Sigmoid colon (tissue), 7 donors: Measurements from ENCODE around the gene MTG2. TPM values are rescaled to one million over a fixed set of nuclear protein-coding genes. Genes with fewer than 3 reads are reported as not detected.

Source experiments
- DNase-seq: peaks from one replicate; pipeline ENCODE4 v3.0.0-alpha.2; 2019
- H3K27ac ChIP-seq, 4 donors: fragments of 200-600 bp; sonication (generic); one replicate each; pipeline ENCODE4 v1.5.1; 2016 to 2019; ENCODE audit warnings: mild to moderate bottlenecking in 1 of 4
- H3K27me3 ChIP-seq, 3 donors: fragments of 200-600 bp; sonication (generic); one replicate each; pipeline ENCODE4 v1.5.1; 2019; ENCODE audit warnings: mild to moderate bottlenecking in 1 of 3
- H3K36me3 ChIP-seq, 4 donors: fragments of 200-600 bp; sonication (generic); one replicate each; pipeline ENCODE4 v1.5.1; 2016 to 2019
- H3K4me1 ChIP-seq, 4 donors: fragments of 200-600 bp; sonication (generic); one replicate each; pipeline ENCODE4 v1.5.1; 2017 to 2019
- H3K4me3 ChIP-seq, 4 donors: fragments of 200-600 bp; sonication (generic); one replicate each; pipeline ENCODE4 v1.5.1; 2017 to 2019; ENCODE audit warnings: mild to moderate bottlenecking in 2 of 4, moderate library complexity in 1 of 4
- H3K9me3 ChIP-seq, 4 donors: fragments of 200-600 bp in 3 of 4; sonication (generic) in 3 of 4; one replicate each; pipeline versions ENCODE4 v1.5.1 to v1.6.1; 2013 to 2019
- EP300 ChIP-seq, 4 donors: sonication (generic); formaldehyde crosslinking; IDR thresholded peaks; one replicate each; pipeline ENCODE4 v1.6.1; 2017; ENCODE audit warnings: antibody characterized with exemption in 4 of 4
- POLR2A ChIP-seq, 2 donors: fragments of 450-650 bp; IDR thresholded peaks; one replicate each; pipeline ENCODE4 v1.6.1; 2016; ENCODE audit warnings: antibody characterized with exemption in 2 of 2, mild to moderate bottlenecking in 2 of 2, moderate library complexity in 2 of 2
- POLR2AphosphoS5 ChIP-seq, 4 donors: sonication (generic); formaldehyde crosslinking; IDR thresholded peaks; one replicate each; pipeline ENCODE4 v1.6.1; 2017; ENCODE audit warnings: antibody characterized with exemption in 4 of 4
- WGBS, 2 donors: extraction: QIAGEN DNeasy Blood & Tissue Kit; methylation state at CpG; one replicate each; pipeline ENCODE4 v1.1.7; 2013; 5-methylcytosine and 5-hydroxymethylcytosine counted together
- intact Hi-C: fragments of 100-400 bp; cut with DNase I; formaldehyde crosslinking; loops from one replicate; pipeline ENCODE4 v1.15.1; 2023
- polyA plus RNA-seq, 3 donors: library from polyadenylated mRNA; stranded (reverse); fragments of 200-250 nt; gene quantifications; one replicate each; pipeline ENCODE4 v1.2.3, GENCODE V29; 2013
- total RNA-seq, 4 donors: library from RNA; depleted of rRNA; stranded (reverse); fragments of >200 nt; gene quantifications; one replicate each; pipeline ENCODE4 v1.1.0, GENCODE V29; 2016
- TF ChIP-seq, protein P1 (sequence below), 4 experiments: fragments of 450-650 bp in 3 of 4; fragments of 200-600 bp in 1 of 4; IDR thresholded peaks; one replicate each; pipeline ENCODE4 v1.5.1; 2016 to 2019; ENCODE audit warnings: antibody characterized with exemption in 4 of 4, mild to moderate bottlenecking in 3 of 4, moderate library complexity in 2 of 4
- donor health status: healthy with polysubstance abuse.
- donor health status: Bipolar disorder and iron deficiency.
- donor health status: healthy.

Gene MTG2
- total and polyA plus RNA-seq, 7 donors = 13.3 to 32.3 (median 23.9) TPM

DNA sequence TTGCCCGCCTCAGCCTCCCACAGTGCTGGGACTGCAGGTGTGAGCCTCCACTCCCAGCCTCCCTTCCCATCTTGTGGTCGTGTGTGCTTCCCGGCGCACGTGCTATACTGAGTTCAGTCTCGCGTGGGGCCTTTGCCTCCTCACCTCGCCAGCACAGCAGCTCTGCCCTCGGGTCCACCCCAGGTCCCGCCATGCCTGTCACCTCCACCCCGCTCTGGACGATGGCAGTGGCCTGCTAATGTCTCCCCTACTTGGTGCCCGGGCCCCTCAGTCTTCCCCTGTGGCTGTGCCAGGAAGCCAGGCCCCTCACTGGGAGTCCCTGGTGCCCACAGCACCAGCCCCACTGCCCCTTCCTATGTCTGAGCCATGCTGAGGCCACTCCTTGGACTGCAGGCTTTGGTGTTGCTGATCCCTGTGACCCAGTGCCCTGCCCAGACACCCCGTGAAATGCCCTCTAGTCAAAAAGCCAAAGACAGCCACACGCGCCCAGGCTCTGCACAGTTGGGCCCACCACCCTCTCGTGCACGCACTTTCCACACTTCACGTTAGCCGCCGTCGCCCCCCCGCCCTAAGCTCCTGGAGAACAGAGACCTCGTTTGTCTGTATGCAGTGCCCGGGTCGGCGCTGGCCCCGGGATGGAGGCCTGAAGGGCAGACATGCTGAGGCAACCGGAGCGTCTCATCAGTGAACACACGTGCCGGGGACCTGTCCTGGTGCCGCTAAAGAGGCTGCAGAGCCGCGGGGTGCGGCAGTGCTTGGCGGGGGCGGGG, 23.0 kb downstream of the MTG2 start:
- Histone ChIP-seq H3K27me3 (peaks cover 3 to 18% (median 10%) of the 10 kb centered on the region in 3 donors), H3K4me1 (no peaks in the 10 kb centered on the region), H3K27ac (no peak overlapping the region), H3K36me3 (peaks cover 0 to 31% (median 11%) of the 10 kb centered on the region in 4 donors), H3K9me3 (no peaks in the 10 kb centered on the region), H3K4me3 (no peak overlapping the region)
- intact Hi-C loops = no loop called here
- no peak for TF ChIP-seq EP300 (IDR thresholded peaks at IDR 0.05)
- no peak for TF ChIP-seq POLR2A (IDR thresholded peaks at IDR 0.05)
- TF ChIP-seq, protein P1, sequence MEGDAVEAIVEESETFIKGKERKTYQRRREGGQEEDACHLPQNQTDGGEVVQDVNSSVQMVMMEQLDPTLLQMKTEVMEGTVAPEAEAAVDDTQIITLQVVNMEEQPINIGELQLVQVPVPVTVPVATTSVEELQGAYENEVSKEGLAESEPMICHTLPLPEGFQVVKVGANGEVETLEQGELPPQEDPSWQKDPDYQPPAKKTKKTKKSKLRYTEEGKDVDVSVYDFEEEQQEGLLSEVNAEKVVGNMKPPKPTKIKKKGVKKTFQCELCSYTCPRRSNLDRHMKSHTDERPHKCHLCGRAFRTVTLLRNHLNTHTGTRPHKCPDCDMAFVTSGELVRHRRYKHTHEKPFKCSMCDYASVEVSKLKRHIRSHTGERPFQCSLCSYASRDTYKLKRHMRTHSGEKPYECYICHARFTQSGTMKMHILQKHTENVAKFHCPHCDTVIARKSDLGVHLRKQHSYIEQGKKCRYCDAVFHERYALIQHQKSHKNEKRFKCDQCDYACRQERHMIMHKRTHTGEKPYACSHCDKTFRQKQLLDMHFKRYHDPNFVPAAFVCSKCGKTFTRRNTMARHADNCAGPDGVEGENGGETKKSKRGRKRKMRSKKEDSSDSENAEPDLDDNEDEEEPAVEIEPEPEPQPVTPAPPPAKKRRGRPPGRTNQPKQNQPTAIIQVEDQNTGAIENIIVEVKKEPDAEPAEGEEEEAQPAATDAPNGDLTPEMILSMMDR (IDR thresholded peaks at IDR 0.05) = no peak
- TF ChIP-seq POLR2AphosphoS5 (IDR thresholded peaks at IDR 0.05) = no peak
- 92 to 93% methylated on average over 38 of the region's 38 CpGs for WGBS, 2 donors
- no peak for DNase-seq

DNA sequence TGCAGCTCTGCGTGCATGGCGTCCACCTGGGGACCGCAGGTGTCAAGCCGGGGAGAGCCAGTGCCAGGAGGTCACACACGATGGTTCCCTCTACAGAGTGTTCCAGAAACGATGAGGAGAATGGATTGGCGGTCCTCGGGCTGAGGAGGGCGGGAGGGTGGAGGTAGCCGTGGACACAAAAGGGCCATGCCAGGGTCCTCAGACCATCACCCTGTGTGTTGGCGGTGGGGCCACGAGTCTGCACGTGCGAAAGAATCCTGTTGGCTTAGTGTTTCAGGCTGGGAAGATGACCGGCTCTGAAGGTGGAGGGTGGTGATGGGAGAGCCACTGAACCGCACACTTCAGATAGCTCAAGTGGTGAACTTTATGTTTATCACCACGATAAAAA, 23.6 kb downstream of the MTG2 start:
- WGBS, 2 donors = 79 to 91% methylated on average over 17 of the region's 17 CpGs
- Histone ChIP-seq H3K4me1 (no peaks in the 10 kb centered on the region), H3K27ac (no peak overlapping the region), H3K9me3 (no peaks in the 10 kb centered on the region), H3K4me3 (no peak overlapping the region), H3K36me3 (peaks cover 0 to 25% (median 5%) of the 10 kb centered on the region in 4 donors), H3K27me3 (peaks cover 3 to 24% (median 15%) of the 10 kb centered on the region in 3 donors)
- no peak for TF ChIP-seq EP300 (IDR thresholded peaks at IDR 0.05)
- TF ChIP-seq POLR2AphosphoS5 (IDR thresholded peaks at IDR 0.05) = no peak
- TF ChIP-seq, protein P1 (IDR thresholded peaks at IDR 0.05) = no peak
- TF ChIP-seq POLR2A (IDR thresholded peaks at IDR 0.05) = no peak
- intact Hi-C loops = no loop called here
- DNase-seq = no peak

DNA sequence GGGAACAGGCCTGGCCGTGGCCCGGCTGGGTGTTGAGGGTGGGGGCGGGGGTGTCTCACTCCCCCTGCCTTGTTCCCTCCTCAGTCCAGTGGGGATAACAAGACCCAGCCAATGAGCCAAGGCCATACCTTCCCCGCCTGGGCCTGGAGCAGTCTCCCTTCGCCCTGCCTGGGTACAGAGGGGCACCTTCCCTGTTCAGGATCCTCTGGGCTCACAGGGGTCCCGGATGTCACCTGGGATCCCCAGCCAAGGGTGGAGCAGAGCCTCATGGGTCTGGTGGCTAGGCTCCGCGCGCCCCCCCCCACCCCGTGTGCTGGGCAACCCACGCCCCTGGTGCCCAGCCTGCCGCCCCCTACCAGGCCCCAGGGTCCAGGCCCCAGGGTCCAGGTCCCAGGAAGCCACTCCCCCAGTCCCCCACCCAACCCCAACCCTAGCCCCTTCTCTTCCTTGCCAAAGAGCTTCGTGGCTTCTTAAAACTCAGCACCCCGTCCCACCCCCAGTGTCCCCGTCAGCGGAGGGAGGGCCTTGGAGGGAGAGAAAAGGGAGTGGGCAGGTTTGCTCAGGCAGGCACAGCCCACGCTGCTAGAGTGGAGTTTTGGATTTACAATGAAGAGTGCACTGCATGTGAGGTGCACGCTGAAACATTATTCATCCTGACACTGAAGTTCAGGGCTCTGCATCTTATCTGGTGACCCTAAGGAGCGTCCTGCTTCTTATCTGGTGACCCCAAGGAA, 25.4 kb downstream of the MTG2 start:
- Histone ChIP-seq H3K4me1 (no peaks in the 10 kb centered on the region), H3K27ac (no peak overlapping the region), H3K9me3 (no peaks in the 10 kb centered on the region), H3K36me3 (peaks cover 0 to 7% (median 2%) of the 10 kb centered on the region in 4 donors), H3K4me3 (no peak overlapping the region), H3K27me3 (peaks cover 3 to 37% (median 26%) of the 10 kb centered on the region in 3 donors)
- TF ChIP-seq, protein P1 (IDR thresholded peaks at IDR 0.05) = no peak
- no peak for DNase-seq
- WGBS, 2 donors = 62 to 78% methylated on average over 19 of the region's 19 CpGs
- intact Hi-C loops = no loop called here

DNA sequence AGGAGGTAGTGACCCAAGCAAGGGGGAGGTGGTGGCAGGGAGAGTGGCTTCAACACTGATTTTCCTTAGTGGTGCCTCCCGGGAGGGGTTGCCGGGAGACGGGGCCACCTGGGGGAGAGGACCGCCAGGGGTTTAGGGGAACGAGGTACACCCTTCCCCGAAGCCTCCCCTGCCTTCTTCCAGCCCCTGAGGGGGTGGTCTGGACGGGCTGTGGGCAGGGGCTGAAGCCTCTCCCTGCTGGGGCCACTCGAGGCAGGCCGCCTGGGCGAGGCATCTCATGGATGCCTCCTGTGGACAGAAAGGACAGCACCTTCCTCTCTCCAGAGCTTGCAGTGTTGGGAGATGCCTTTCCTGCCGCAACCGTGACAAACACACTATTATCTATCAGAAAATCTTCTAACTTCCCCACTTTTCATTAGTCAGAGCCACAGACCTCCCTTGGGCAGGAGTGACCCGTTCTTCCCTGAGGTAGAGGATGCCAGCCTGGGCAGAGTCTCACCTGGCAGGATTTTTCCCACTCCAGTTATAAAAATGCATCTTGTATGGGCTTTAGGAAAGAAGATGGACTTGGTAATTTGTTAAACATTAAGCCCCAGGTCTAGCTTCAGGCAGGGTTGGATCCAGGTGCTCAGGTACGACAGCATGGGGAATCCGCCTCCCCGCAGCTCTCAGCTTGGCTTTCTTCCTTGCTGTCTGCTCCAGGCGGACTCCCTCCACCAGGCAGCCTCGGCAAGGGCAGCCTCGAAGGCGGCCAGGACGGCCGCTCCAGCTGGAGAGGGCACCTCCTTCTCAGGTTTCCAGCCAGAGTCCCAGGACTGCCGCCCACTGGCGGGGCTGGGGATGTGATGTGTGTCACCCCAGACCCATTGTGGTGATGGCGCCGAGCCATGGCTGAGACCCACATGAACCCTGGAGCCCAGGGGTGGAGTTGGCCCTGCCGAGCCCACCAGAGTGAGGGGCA, 26.2 kb downstream of the MTG2 start:
- Histone ChIP-seq H3K36me3 (no peaks in the 10 kb centered on the region), H3K27ac (no peak overlapping the region), H3K27me3 (peaks cover 3 to 42% (median 30%) of the 10 kb centered on the region in 3 donors), H3K4me1 (no peaks in the 10 kb centered on the region), H3K9me3 (no peaks in the 10 kb centered on the region), H3K4me3 (no peak overlapping the region)
- no peak for DNase-seq
- TF ChIP-seq POLR2AphosphoS5 (IDR thresholded peaks at IDR 0.05) (no peak), POLR2A (IDR thresholded peaks at IDR 0.05) (no peak), EP300 (IDR thresholded peaks at IDR 0.05) (no peak)
- TF ChIP-seq, protein P1 (IDR thresholded peaks at IDR 0.05) = no peak
- intact Hi-C loops = no loop called here
- 37 to 51% methylated on average over 27 of the region's 27 CpGs for WGBS, 2 donors
